Activated naive CD8-positive, alpha-beta T cell treated with anti-CD3 and anti-CD28 coated beads, Interleukin-2, amount 10 ng/mL, durations not matched to agents 7 days and 5 days (primary cell): ENCODE data around the gene SBK3. TPM values are rescaled to one million over a fixed set of nuclear protein-coding genes. Genes with fewer than 3 reads are reported as not detected.
"Not testable (repeated sequence)": the region's sequence is repeated elsewhere in the genome, so short reads cannot be mapped to it uniquely, and the experiment has no call there.

Source experiments
- ATAC-seq: fragments of 150-1000 bp; cut with Tn5 transposase; one replicate; pipeline ENCODE4 v1.10.0; 2021; ENCODE audit warnings: low read depth, moderate library complexity
- POLR2A ChIA-PET: fragments of 350-600 bp; sonication (Branson Sonifier 250); formaldehyde crosslinking; loops from one replicate; lab custom pipeline; 2021; ENCODE audit warnings: antibody characterized with exemption; lab: Charles Lee
- DNase-seq: peaks from one replicate; pipeline ENCODE4 v3.0.0; 2021
- H3K27ac Mint-ChIP-seq: one replicate; pipeline ENCODE4 v1.8.0; 2022; ENCODE audit warnings: mild to moderate bottlenecking, mixed read lengths
- H3K27me3 Mint-ChIP-seq: one replicate; pipeline ENCODE4 v1.8.0; 2022; ENCODE audit warnings: mild to moderate bottlenecking, moderate library complexity, mixed read lengths
- H3K36me3 Mint-ChIP-seq: one replicate; pipeline ENCODE4 v1.8.0; 2021; ENCODE audit warnings: mild to moderate bottlenecking, mixed read lengths
- H3K4me1 Mint-ChIP-seq: one replicate; pipeline ENCODE4 v1.8.0; 2021; ENCODE audit warnings: mixed read lengths
- H3K4me3 Mint-ChIP-seq: one replicate; pipeline ENCODE4 v1.8.0; 2022; ENCODE audit warnings: mild to moderate bottlenecking, moderate library complexity, mixed read lengths
- H3K9me3 Mint-ChIP-seq: one replicate; pipeline ENCODE4 v1.8.0; 2021; ENCODE audit warnings: mixed read lengths
- total RNA-seq, 2 experiments: library from RNA; stranded (reverse); gene quantifications; one replicate each; pipeline ENCODE4 v1.2.3, GENCODE V29; 2021

SBK3 gene
- not detected for total RNA-seq

DNA sequence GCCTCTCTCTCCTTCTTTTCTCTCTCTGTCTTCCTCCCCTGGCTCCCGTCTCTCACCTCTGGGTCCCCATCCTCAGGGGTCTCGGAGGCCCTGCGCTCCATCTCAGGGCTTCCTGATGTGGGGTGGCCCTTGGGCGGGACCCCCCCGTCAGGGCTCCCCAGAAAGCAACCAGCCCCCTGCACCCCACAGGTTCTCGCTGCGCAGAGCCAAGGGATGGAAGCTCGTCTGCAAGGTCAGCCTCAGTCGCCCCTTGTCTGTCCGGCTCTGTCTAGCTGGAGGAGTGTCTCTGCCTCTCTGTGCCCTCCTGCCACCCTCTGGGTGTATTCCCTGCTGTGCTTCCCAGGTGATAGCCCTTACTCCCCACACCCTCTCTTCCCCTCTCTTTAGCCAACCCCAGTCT, at the start of gene SBK3:
SBK3 (minus strand) TSS at position 101 of the 400 bp plus-strand sequence; CDS start at position 101, 0 bp downstream.
- no peak for ATAC-seq
- POLR2A ChIA-PET = no interaction called here
- no peak within 1 kb of the TSS for H3K27ac Mint-ChIP-seq

GRCh38 chr19:55593096-55593772, 47.9 kb upstream of the SBK3 start:
- H3K4me3 Mint-ChIP-seq = no peak overlapping the region
- H3K27me3 Mint-ChIP-seq = no peaks in the 10 kb centered on the region

More for the DNA sequence above, at the start of gene SBK3:
- Mint-ChIP-seq H3K36me3 (no peaks in the 10 kb centered on the region), H3K9me3 (peaks cover 2% of the 10 kb centered on the region), H3K27me3 (peaks cover 12% of the 10 kb centered on the region), H3K4me3 (no peak within 1 kb of the TSS), H3K4me1 (peaks cover 1% of the 10 kb centered on the region)
- DNase-seq = no peak

GRCh38 chr19:55592391-55593090, 47.2 kb upstream of the SBK3 start:
- DNase-seq (no peak), ATAC-seq (no peak)
- Mint-ChIP-seq H3K4me3 (no peak overlapping the region), H3K4me1 (no peaks in the 10 kb centered on the region), H3K27ac (no peak overlapping the region), H3K27me3 (no peaks in the 10 kb centered on the region), H3K36me3 (peaks cover 25% of the 10 kb centered on the region), H3K9me3 (no peaks in the 10 kb centered on the region)
- POLR2A ChIA-PET = interaction anchor here (1.4 kb wide), 1 partner anchor 32 kb away, joined by 3 read pairs; the partner anchor contains the start of gene ZNF784

More at GRCh38 chr19:55593096-55593772, 47.9 kb upstream of the SBK3 start:
- peaks cover 3% of the 10 kb centered on the region for H3K4me1 Mint-ChIP-seq
- H3K9me3 Mint-ChIP-seq = no peaks in the 10 kb centered on the region
- H3K36me3 Mint-ChIP-seq = peaks cover 29% of the 10 kb centered on the region
- ATAC-seq (no peak), DNase-seq (no peak)
- H3K27ac Mint-ChIP-seq = no peak overlapping the region
- POLR2A ChIA-PET = interaction anchor here (1.4 kb wide), 1 partner anchor 31 kb away, joined by 3 read pairs; the partner anchor contains the start of gene ZNF784

DNA sequence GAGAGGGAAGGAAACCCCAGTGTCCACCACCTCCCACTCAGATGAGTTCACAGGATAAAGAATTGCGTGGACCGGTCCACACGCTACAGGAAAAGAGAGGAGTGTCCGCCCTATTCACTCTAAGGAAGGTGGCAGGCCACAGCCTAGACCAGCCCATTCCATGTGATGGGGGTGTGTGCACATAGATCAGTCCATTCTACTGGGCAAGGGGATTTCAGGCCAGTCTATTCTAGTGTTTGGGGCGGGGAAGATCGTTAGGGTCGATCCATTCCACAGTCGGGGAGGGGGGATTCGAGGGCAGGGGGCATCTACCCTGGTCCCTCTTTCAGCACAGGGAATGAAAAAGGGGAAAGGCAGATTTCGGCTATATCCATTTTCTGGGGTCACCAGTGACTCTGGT, 46.2 kb upstream of the SBK3 start:
- Mint-ChIP-seq H3K27me3 (peaks cover 8% of the 10 kb centered on the region), H3K27ac (no peak overlapping the region), H3K36me3 (peaks cover 21% of the 10 kb centered on the region), H3K9me3 (no peaks in the 10 kb centered on the region), H3K4me3 (no peak overlapping the region), H3K4me1 (peaks cover 5% of the 10 kb centered on the region)
- no peak for ATAC-seq
- POLR2A ChIA-PET = no interaction called here
- DNase-seq = no peak

- H3K9me3 Mint-ChIP-seq = no peaks in the 10 kb centered on the region
- no peak overlapping the region for H3K4me3 Mint-ChIP-seq
- ATAC-seq (no peak), DNase-seq (no peak)
- H3K4me1 Mint-ChIP-seq = peaks cover 5% of the 10 kb centered on the region
- peaks cover 13% of the 10 kb centered on the region for H3K36me3 Mint-ChIP-seq
- H3K27me3 Mint-ChIP-seq = peaks cover 14% of the 10 kb centered on the region
- no peak overlapping the region for H3K27ac Mint-ChIP-seq
- POLR2A ChIA-PET = no interaction called here
Measured at GRCh38 chr19:55590617-55591016, 45.3 kb upstream of the SBK3 start.

GRCh38 chr19:55590109-55590508, 44.8 kb upstream of the SBK3 start:
- H3K9me3 Mint-ChIP-seq = no peaks in the 10 kb centered on the region
- no peak overlapping the region for H3K4me3 Mint-ChIP-seq
- H3K36me3 Mint-ChIP-seq = peaks cover 8% of the 10 kb centered on the region
- POLR2A ChIA-PET = no interaction called here
- peaks cover 9% of the 10 kb centered on the region for H3K4me1 Mint-ChIP-seq
- peaks cover 19% of the 10 kb centered on the region for H3K27me3 Mint-ChIP-seq
- no peak for ATAC-seq
- DNase-seq = no peak
- no peak overlapping the region for H3K27ac Mint-ChIP-seq

- no peak for ATAC-seq
- DNase-seq = no peak
- no peak overlapping the region for H3K27ac Mint-ChIP-seq
- H3K9me3 Mint-ChIP-seq = no peaks in the 10 kb centered on the region
- POLR2A ChIA-PET = no interaction called here
- H3K4me3 Mint-ChIP-seq = no peak overlapping the region
- peaks cover 9% of the 10 kb centered on the region for H3K4me1 Mint-ChIP-seq
- H3K36me3 Mint-ChIP-seq = peaks cover 3% of the 10 kb centered on the region
- H3K27me3 Mint-ChIP-seq = peaks cover 24% of the 10 kb centered on the region
Measured at GRCh38 chr19:55588738-55589137, 43.4 kb upstream of the SBK3 start.

GRCh38 chr19:55586976-55587668, 41.8 kb upstream of the SBK3 start:
- ATAC-seq (peak; percentile 98), DNase-seq (peak; percentile 90)
- no peaks in the 10 kb centered on the region for H3K36me3 Mint-ChIP-seq
- peaks cover 9% of the 10 kb centered on the region for H3K4me1 Mint-ChIP-seq
- H3K9me3 Mint-ChIP-seq = no peaks in the 10 kb centered on the region
- peaks cover 24% of the 10 kb centered on the region for H3K27me3 Mint-ChIP-seq
- POLR2A ChIA-PET = interaction anchor here (1.5 to 3.1 kb wide), 2 partner anchors 12 to 48 kb away, joined by 3 to 18 read pairs; partner anchors contain the start of gene FIZ1
- H3K4me3 Mint-ChIP-seq = peak overlapping the region; percentile 76
- no peak overlapping the region for H3K27ac Mint-ChIP-seq

- Mint-ChIP-seq H3K4me1 (peaks cover 17% of the 10 kb centered on the region), H3K9me3 (no peaks in the 10 kb centered on the region), H3K4me3 (peak overlapping the region; percentile 38), H3K36me3 (no peaks in the 10 kb centered on the region), H3K27me3 (peaks cover 24% of the 10 kb centered on the region), H3K27ac (no peak overlapping the region)
- POLR2A ChIA-PET = interaction anchor here (0.6 to 3.1 kb wide), 2 partner anchors 13 to 82 kb away, joined by 4 to 18 read pairs; partner anchors contain the start of gene FIZ1
- DNase-seq = no peak
- no peak for ATAC-seq
Measured at GRCh38 chr19:55585658-55586339, 40.5 kb upstream of the SBK3 start.

DNA sequence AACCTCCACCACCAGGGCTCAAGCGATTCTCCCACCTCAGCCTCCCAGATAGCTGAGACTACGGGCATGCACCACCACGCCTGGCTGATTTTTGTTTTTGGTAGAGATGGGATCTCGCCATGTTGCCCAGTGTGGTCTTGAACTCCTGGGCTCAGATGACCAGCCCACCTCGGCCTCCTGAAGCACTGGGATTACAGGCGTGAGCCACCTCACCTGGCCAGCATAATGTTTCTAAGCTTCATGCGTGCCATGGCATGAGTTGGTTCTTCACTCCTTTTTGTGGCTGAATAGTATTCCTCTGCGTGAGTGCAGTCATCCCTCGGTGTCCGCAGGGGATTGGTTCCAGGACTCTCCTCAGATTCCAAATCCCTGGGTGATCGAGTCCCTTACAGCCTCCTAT, 39.5 kb upstream of the SBK3 start:
- Mint-ChIP-seq H3K9me3 (no peaks in the 10 kb centered on the region), H3K36me3 (no peaks in the 10 kb centered on the region), H3K4me3 (no peak overlapping the region), H3K4me1 (peaks cover 21% of the 10 kb centered on the region), H3K27me3 (peaks cover 24% of the 10 kb centered on the region), H3K27ac (no peak overlapping the region)
- ATAC-seq (no peak), DNase-seq (no peak)
- POLR2A ChIA-PET = interaction anchor here (0.6 kb wide), 1 partner anchor 40 kb away, joined by 6 read pairs; the partner anchor contains the start of gene ZNF784

DNA sequence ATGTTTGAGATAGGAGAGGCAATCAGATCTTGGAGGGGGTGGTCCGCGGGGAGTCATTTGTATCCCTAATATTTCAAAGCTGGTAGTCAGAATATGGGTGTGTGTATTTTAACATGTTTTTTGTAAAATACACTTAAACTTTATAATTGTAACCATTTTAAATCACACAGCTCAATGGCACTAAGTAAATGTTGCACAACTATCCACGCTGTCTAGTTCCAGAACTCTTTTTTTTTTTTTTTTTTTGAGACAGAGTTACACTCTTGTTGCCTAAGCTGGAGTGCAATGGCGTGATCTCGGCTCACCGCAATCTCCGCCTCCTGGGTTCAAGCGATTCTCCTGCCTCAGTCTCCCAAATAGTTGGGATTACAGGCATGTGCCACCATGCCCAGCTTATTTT, 38.6 kb upstream of the SBK3 start:
- DNase-seq, H3K9me3 Mint-ChIP-seq, H3K36me3 Mint-ChIP-seq, ATAC-seq, H3K27ac Mint-ChIP-seq, H3K4me3 Mint-ChIP-seq: not testable (repeated sequence)
- Mint-ChIP-seq H3K27me3 (peaks cover 24% of the 10 kb centered on the region), H3K4me1 (peaks cover 25% of the 10 kb centered on the region)
- POLR2A ChIA-PET = interaction anchor here (0.6 to 1.2 kb wide), 2 partner anchors 16 to 41 kb away, joined by 4 to 6 read pairs; partner anchors contain the start of genes ZNF524 and ZNF784

DNA sequence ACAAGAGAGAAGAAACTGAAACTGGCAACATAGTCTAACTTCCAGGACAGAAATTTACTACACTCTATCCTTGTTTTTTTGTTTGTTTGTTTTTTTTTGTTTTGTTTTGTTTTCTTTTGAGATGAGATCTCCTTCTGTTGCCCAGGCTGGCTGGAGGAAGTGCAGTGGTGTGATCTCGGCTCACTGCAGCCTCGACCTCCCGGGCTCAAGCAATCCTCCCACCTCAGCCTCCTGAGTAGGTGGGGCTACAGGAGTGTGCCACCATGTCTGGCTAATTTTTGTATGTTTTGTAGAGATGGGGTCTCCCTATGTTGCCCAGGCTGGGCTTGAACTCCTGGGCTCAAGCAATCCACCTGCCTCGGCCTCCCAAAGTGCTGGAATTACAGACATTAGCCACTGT, 36.9 kb upstream of the SBK3 start:
- Mint-ChIP-seq H3K4me1 (peaks cover 23% of the 10 kb centered on the region), H3K27me3 (peaks cover 24% of the 10 kb centered on the region)
- POLR2A ChIA-PET, ATAC-seq, H3K36me3 Mint-ChIP-seq, DNase-seq, H3K27ac Mint-ChIP-seq, H3K4me3 Mint-ChIP-seq, H3K9me3 Mint-ChIP-seq: not testable (repeated sequence)

DNA sequence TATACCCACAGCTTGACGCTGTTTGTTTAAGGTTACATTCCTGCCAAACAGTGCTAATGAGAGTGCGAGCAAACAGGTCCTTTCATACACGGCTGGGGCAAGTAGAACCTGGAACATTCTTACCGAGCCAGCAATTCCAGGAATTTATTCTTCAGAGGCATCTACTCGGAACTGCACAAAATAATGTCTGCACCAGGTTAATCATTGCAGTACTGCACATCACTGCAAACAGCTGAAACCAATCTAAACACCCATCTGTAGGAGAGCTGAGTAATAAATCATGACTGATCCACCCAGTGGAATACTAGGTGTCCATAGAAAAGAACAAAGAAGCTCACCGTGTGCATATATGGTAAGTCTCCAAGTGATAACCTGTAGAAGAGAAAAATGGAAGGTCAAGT, 36.5 kb upstream of the SBK3 start:
- ATAC-seq (no peak), DNase-seq (no peak)
- Mint-ChIP-seq H3K4me1 (peaks cover 20% of the 10 kb centered on the region), H3K9me3 (no peaks in the 10 kb centered on the region), H3K27me3 (peaks cover 19% of the 10 kb centered on the region), H3K36me3 (peaks cover 10% of the 10 kb centered on the region), H3K4me3 (no peak overlapping the region), H3K27ac (no peak overlapping the region)
- POLR2A ChIA-PET = no interaction called here
